ENCODE results near the gene FOSL2.

Gene FOSL2

GRCh38 chr2:28392297-28393113 lies at the start of gene FOSL2:
Gene FOSL2 (plus strand): TSS chr2:28392858. CDS start chr2:28393721, 863 bp downstream.
- DNase-seq: peak; percentile 99

- DNase-seq: no peak
Measured at GRCh38 chr2:28343184-28343942, 49.3 kb upstream of the FOSL2 start.

- DNase-seq: no peak
Measured at GRCh38 chr2:28343971-28344715, 48.5 kb upstream of the FOSL2 start.

GRCh38 chr2:28344756-28345373 lies 47.8 kb upstream of the FOSL2 start:
- DNase-seq: no peak

- DNase-seq: no peak
Measured at GRCh38 chr2:28345619-28346018, 47.0 kb upstream of the FOSL2 start.

GRCh38 chr2:28346587-28346986 lies 46.1 kb upstream of the FOSL2 start:
- DNase-seq: no peak

- no peak for DNase-seq
Measured at GRCh38 chr2:28347193-28347592, 45.5 kb upstream of the FOSL2 start.

GRCh38 chr2:28347596-28347995 lies 45.1 kb upstream of the FOSL2 start:
- DNase-seq: no peak

- no peak for DNase-seq
Measured at GRCh38 chr2:28348149-28348567, 44.5 kb upstream of the FOSL2 start.

- DNase-seq: no peak
Measured at GRCh38 chr2:28348921-28349320, 43.7 kb upstream of the FOSL2 start.

- no peak for DNase-seq
Measured at GRCh38 chr2:28349546-28350165, 43.0 kb upstream of the FOSL2 start.

GRCh38 chr2:28350196-28350595 lies 42.5 kb upstream of the FOSL2 start:
- DNase-seq: no peak

- DNase-seq: no peak
Measured at GRCh38 chr2:28350791-28351285, 41.8 kb upstream of the FOSL2 start.

GRCh38 chr2:28351621-28352020 lies 41.0 kb upstream of the FOSL2 start:
- DNase-seq: no peak

- DNase-seq: peak; percentile 78
Measured at GRCh38 chr2:28352104-28352503, 40.6 kb upstream of the FOSL2 start.

- DNase-seq: no peak
Measured at GRCh38 chr2:28352610-28353195, 40.0 kb upstream of the FOSL2 start.

GRCh38 chr2:28354920-28355520 lies 37.6 kb upstream of the FOSL2 start:
- no peak for DNase-seq

GRCh38 chr2:28355521-28356094 lies 37.0 kb upstream of the FOSL2 start:
- DNase-seq: no peak

- peak; percentile 85 for DNase-seq
Measured at GRCh38 chr2:28356095-28356911, 36.4 kb upstream of the FOSL2 start.

- DNase-seq: no peak
Measured at GRCh38 chr2:28357055-28357454, 35.6 kb upstream of the FOSL2 start.
